HepG2 (cell line): ENCODE data around the gene CHL1.

Source experiments
- ARNTL ChIP-seq: sonication (generic); formaldehyde crosslinking; IDR thresholded peaks from 2 replicates; pipeline ENCODE4 v1.4.0; 2020; ENCODE audit warnings: mild to moderate bottlenecking, missing genetic modification reagents
- BATF2 ChIP-seq: sonication (generic); formaldehyde crosslinking; IDR thresholded peaks from 2 replicates; pipeline ENCODE4 v1.8.0; 2022; ENCODE audit warnings: mild to moderate bottlenecking, missing genetic modification reagents, moderate library complexity
- ELF1 ChIP-seq: sonication (generic); formaldehyde crosslinking; IDR thresholded peaks from 2 replicates; pipeline ENCODE4 v1.4.0; 2020; ENCODE audit warnings: missing genetic modification reagents
- ELF4 ChIP-seq: sonication (generic); formaldehyde crosslinking; IDR thresholded peaks from 2 replicates; pipeline ENCODE4 v1.5.0; 2020; ENCODE audit warnings: missing genetic modification reagents, mild to moderate bottlenecking, moderate library complexity, borderline replicate concordance
- GTF2F1 ChIP-seq: fragments of 150-350 bp; IDR thresholded peaks from 2 replicates; pipeline ENCODE4 v1.6.1; 2014; ENCODE audit warnings: low read length
- MAFG ChIP-seq: sonication (generic); formaldehyde crosslinking; IDR thresholded peaks from 2 replicates; pipeline ENCODE4 v1.5.1; 2020; ENCODE audit warnings: mild to moderate bottlenecking, missing genetic modification reagents
- POLR2A ChIP-seq, 2 experiments: IDR thresholded peaks; 2 replicates each; pipeline ENCODE4 v1.6.1; 2011; ENCODE audit warnings: low read depth in 2 of 2, low read length in 2 of 2, mild to moderate bottlenecking in 1 of 2, moderate library complexity in 1 of 2; ENCODE audit not compliant: insufficient read depth in 1 of 2
- RBM22 ChIP-seq: fragments of 200-400 bp; formaldehyde crosslinking; optimal IDR thresholded peaks from 2 replicates; pipeline ENCODE3; 2017; ENCODE audit warnings: mild to moderate bottlenecking, low read length, moderate library complexity
- SNAPC4 ChIP-seq: sonication (generic); formaldehyde crosslinking; IDR thresholded peaks from 2 replicates; pipeline ENCODE4 v1.4.0; 2020; ENCODE audit warnings: mild to moderate bottlenecking, missing genetic modification reagents
- ZNF138 ChIP-seq: sonication (generic); formaldehyde crosslinking; IDR thresholded peaks from 2 replicates; pipeline ENCODE4 v1.5.0; 2020; ENCODE audit warnings: mild to moderate bottlenecking, low read depth, missing genetic modification reagents
- ZNF30 ChIP-seq: sonication (generic); formaldehyde crosslinking; IDR thresholded peaks from 2 replicates; pipeline ENCODE4 v1.5.0; 2020; ENCODE audit warnings: mild to moderate bottlenecking, missing genetic modification reagents
- TF ChIP-seq, protein P1 (sequence below): sonication (generic); formaldehyde crosslinking; IDR thresholded peaks from 2 replicates; pipeline ENCODE4 v1.5.0; 2020; ENCODE audit warnings: mild to moderate bottlenecking, missing genetic modification reagents, moderate library complexity

DNA sequence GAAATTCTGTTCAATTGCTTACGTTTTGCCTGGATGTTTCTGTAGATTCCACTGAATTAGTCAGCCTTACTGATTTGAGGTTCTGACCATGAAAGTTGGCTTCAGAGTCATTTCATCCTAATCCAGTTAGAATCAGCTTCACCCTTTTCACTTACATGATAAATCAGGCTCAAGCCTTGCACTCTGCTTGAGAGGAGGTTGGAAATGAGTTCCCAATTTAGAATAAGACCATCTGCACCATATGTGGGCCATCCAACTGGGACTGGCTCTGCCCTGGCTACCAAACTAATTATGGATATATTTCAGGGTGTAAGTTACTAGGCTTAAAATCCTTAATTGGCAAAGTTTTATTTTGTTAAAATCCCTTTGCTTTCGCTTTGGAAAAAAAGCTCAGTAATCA is 255.7 kb downstream of the CHL1 start:
- no peak for TF ChIP-seq ZNF138 (CRISPR knock-in tag)
- TF ChIP-seq RBM22 = no peak
- TF ChIP-seq BATF2 (CRISPR knock-in tag) = no peak
- TF ChIP-seq ELF1 (CRISPR knock-in tag) = no peak
- TF ChIP-seq, protein P1, sequence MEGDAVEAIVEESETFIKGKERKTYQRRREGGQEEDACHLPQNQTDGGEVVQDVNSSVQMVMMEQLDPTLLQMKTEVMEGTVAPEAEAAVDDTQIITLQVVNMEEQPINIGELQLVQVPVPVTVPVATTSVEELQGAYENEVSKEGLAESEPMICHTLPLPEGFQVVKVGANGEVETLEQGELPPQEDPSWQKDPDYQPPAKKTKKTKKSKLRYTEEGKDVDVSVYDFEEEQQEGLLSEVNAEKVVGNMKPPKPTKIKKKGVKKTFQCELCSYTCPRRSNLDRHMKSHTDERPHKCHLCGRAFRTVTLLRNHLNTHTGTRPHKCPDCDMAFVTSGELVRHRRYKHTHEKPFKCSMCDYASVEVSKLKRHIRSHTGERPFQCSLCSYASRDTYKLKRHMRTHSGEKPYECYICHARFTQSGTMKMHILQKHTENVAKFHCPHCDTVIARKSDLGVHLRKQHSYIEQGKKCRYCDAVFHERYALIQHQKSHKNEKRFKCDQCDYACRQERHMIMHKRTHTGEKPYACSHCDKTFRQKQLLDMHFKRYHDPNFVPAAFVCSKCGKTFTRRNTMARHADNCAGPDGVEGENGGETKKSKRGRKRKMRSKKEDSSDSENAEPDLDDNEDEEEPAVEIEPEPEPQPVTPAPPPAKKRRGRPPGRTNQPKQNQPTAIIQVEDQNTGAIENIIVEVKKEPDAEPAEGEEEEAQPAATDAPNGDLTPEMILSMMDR (CRISPR knock-in tag) = no peak
- TF ChIP-seq POLR2A (IDR thresholded peaks at IDR 0.05; ENCODE audit: insufficient read depth in 1 of 2, low read depth in 2 of 2, low read length in 2 of 2) = no peak
- no peak for TF ChIP-seq ARNTL (CRISPR knock-in tag)
- TF ChIP-seq MAFG = no peak
- no peak for TF ChIP-seq GTF2F1
- TF ChIP-seq ELF4 (CRISPR knock-in tag) = no peak
- TF ChIP-seq SNAPC4 = no peak
- TF ChIP-seq ZNF30 = no peak
